Thyroid gland (tissue), 4 donors: ENCODE data around the gene TMCO2.

ENCODE experiments used
- POLR2A ChIP-seq, 2 donors: fragments of 450-650 bp; IDR thresholded peaks; one replicate each; pipeline ENCODE4 v1.6.1; 2017; ENCODE audit warnings: antibody characterized with exemption in 2 of 2, mild to moderate bottlenecking in 2 of 2, moderate library complexity in 1 of 2
- TF ChIP-seq, protein P1 (sequence below), 6 experiments: fragments of 200-600 bp in 3 of 6; fragments of 450-650 bp in 3 of 6; sonication (generic) in 3 of 6; IDR thresholded peaks; one replicate each; pipeline ENCODE4 v1.5.1; 2016 to 2019; ENCODE audit warnings: antibody characterized with exemption in 6 of 6, mild to moderate bottlenecking in 2 of 6, inconsistent platforms in 1 of 6, moderate library complexity in 1 of 6

DNA sequence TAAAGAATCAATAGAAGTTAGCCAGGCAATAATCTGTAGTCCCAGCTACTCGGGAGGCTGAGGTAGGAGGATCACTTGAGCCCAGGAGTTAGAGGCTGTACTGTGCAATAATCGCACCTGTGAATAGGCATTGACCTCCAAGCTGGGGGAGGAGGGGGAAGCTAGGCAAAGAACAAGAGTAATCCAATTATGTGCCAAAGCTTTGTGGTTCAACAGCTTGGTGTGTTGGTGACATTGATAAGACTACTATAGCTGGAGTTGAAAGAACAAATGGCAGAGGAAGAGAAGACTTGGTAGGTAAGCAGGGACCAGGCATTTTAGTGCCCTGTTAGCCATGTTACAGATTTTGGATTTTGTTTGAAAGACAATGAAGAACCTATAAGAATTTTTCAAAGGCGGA is 2.1 kb upstream of the TMCO2 start:
- TF ChIP-seq, protein P1, sequence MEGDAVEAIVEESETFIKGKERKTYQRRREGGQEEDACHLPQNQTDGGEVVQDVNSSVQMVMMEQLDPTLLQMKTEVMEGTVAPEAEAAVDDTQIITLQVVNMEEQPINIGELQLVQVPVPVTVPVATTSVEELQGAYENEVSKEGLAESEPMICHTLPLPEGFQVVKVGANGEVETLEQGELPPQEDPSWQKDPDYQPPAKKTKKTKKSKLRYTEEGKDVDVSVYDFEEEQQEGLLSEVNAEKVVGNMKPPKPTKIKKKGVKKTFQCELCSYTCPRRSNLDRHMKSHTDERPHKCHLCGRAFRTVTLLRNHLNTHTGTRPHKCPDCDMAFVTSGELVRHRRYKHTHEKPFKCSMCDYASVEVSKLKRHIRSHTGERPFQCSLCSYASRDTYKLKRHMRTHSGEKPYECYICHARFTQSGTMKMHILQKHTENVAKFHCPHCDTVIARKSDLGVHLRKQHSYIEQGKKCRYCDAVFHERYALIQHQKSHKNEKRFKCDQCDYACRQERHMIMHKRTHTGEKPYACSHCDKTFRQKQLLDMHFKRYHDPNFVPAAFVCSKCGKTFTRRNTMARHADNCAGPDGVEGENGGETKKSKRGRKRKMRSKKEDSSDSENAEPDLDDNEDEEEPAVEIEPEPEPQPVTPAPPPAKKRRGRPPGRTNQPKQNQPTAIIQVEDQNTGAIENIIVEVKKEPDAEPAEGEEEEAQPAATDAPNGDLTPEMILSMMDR (IDR thresholded peaks at IDR 0.05), result no peak
- TF ChIP-seq POLR2A (IDR thresholded peaks at IDR 0.05), result no peak
